DND-41 (cell line): Measurements from ENCODE around the gene KCNIP4.

ENCODE experiments used
- ATAC-seq: fragments of 200-7000 bp; cut with Tn5 transposase; 3 replicates; pipeline ENCODE4 v1.9.1; 2021; ENCODE audit warnings: low read depth; ENCODE audit not compliant: insufficient read depth
- DNase-seq: peaks from one replicate; pipeline ENCODE4 v3.0.0-alpha.2; 2020
- H2AFZ ChIP-seq: 2 replicates; pipeline ENCODE4 v1.6.0; 2012; ENCODE audit warnings: low read depth, low read length
- H3K27ac ChIP-seq: 2 replicates; pipeline ENCODE4 v1.5.1; 2012; ENCODE audit warnings: low read length, inconsistent platforms
- H3K27me3 ChIP-seq: fragments of 200-600 bp; sonication (generic); 2 replicates; pipeline ENCODE4 v1.6.0; 2012; ENCODE audit warnings: low read length, mild to moderate bottlenecking, inconsistent platforms; ENCODE audit not compliant: insufficient read depth, poor library complexity
- H3K36me3 ChIP-seq: 2 replicates; pipeline ENCODE4 v1.5.1; 2012; ENCODE audit warnings: low read length, inconsistent platforms; ENCODE audit not compliant: insufficient read depth
- H3K4me1 ChIP-seq: 2 replicates; pipeline ENCODE4 v1.5.1; 2012; ENCODE audit warnings: mild to moderate bottlenecking, low read length; ENCODE audit not compliant: insufficient read depth
- H3K4me2 ChIP-seq: 2 replicates; pipeline ENCODE4 v1.6.0; 2012; ENCODE audit warnings: mild to moderate bottlenecking, moderate library complexity, low read length, inconsistent platforms; ENCODE audit not compliant: insufficient read depth
- H3K4me3 ChIP-seq, 2 experiments: fragments of 200-600 bp in 1 of 2; shearing (Covaris generic) in 1 of 2; 2 replicates each; pipeline ENCODE4 v1.5.1; 2012 to 2016; ENCODE audit warnings: inconsistent platforms in 2 of 2, low read length in 2 of 2, mild to moderate bottlenecking in 2 of 2, low read depth in 1 of 2, moderate library complexity in 1 of 2
- H3K79me2 ChIP-seq: 2 replicates; pipeline ENCODE4 v1.6.0; 2012; ENCODE audit warnings: low read length, inconsistent platforms; ENCODE audit not compliant: insufficient read depth
- H3K9ac ChIP-seq: 2 replicates; pipeline ENCODE4 v1.6.0; 2012; ENCODE audit warnings: low read depth, mild to moderate bottlenecking, inconsistent platforms, low read length, moderate library complexity
- H3K9me3 ChIP-seq: 2 replicates; pipeline ENCODE4 v1.5.1; 2012; ENCODE audit warnings: low read length, moderate library complexity, mild to moderate bottlenecking, inconsistent platforms; ENCODE audit not compliant: insufficient read depth, severe bottlenecking
- H4K20me1 ChIP-seq: 2 replicates; pipeline ENCODE4 v1.6.0; 2012; ENCODE audit warnings: low read length; ENCODE audit not compliant: insufficient read depth
- CTCF ChIP-seq: IDR thresholded peaks from 2 replicates; pipeline ENCODE4 v1.5.1; 2012; ENCODE audit warnings: borderline replicate concordance, low read length, moderate library complexity, mild to moderate bottlenecking; ENCODE audit not compliant: poor library complexity, severe bottlenecking; ENCODE audit errors: extremely low read depth
- EZH2 ChIP-seq: IDR thresholded peaks from 3 replicates; pipeline ENCODE4 v1.6.1; 2012; ENCODE audit warnings: borderline replicate concordance, low read depth, mild to moderate bottlenecking, moderate library complexity, low read length, inconsistent platforms; ENCODE audit not compliant: severe bottlenecking

Gene KCNIP4

DNA sequence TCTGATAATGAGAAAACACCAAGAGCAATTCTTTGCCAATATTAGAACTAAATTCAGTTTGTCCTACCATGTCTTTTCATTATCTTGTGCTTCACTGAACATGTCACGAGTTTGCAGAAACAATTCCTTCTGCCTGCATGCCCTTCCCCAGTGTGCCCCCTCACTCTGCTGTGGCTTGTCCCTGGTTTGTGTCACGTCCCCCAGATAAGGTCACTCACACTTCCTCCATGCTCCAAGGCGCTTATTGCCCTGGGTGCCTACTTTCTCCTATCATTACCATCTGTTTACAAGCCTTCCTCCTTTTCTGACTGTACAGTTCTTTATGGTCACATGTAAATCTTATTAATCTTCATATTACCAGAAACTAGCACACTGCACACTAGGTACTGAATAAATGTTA is 394.1 kb downstream of the KCNIP4 start:
- Histone ChIP-seq H3K9me3 (no peaks in the 10 kb centered on the region), H3K27me3 (no peaks in the 10 kb centered on the region), H2AFZ (no peak overlapping the region), H3K4me1 (no peaks in the 10 kb centered on the region), H3K4me2 (no peak overlapping the region), H3K79me2 (no peaks in the 10 kb centered on the region), H3K9ac (no peak overlapping the region), H4K20me1 (no peaks in the 10 kb centered on the region), H3K27ac (no peak overlapping the region), H3K36me3 (no peaks in the 10 kb centered on the region), H3K4me3 (no peak overlapping the region)
- TF ChIP-seq CTCF: no peak
- TF ChIP-seq EZH2: no peak
- DNase-seq: no peak
- no peak for ATAC-seq

GRCh38 chr4:21554066-21554465 is 394.5 kb downstream of the KCNIP4 start:
- H3K27me3 ChIP-seq: no peaks in the 10 kb centered on the region
- H3K9ac ChIP-seq: no peak overlapping the region
- H3K79me2 ChIP-seq: no peaks in the 10 kb centered on the region
- H3K4me1 ChIP-seq: no peaks in the 10 kb centered on the region
- ATAC-seq (no peak), DNase-seq (no peak)
- H3K36me3 ChIP-seq: no peaks in the 10 kb centered on the region
- no peak overlapping the region for H3K4me3 ChIP-seq
- no peak overlapping the region for H3K4me2 ChIP-seq
- no peak overlapping the region for H3K27ac ChIP-seq
- no peaks in the 10 kb centered on the region for H4K20me1 ChIP-seq
- TF ChIP-seq CTCF (no peak), EZH2 (no peak)
- H3K9me3 ChIP-seq: no peaks in the 10 kb centered on the region
- no peak overlapping the region for H2AFZ ChIP-seq

DNA sequence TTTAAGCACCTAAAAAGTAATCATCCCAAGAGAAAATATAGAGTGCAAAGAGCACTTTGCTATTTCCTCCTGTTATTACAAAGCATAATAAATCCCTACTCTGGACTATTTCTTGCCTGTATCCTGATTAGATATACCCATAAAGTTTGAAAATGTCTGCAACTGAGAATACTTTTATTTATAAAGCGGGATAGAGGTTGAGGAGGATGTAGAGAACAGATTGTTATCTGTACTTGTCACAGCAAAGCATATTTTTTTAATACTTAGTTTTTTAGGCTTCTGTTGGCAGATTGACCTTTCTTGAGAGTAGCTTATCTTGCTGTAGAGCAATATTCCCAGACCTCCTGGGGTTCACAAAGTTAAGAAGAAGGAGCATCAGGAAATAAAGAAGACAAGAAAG is 396.1 kb downstream of the KCNIP4 start:
- H4K20me1 ChIP-seq: no peaks in the 10 kb centered on the region
- ATAC-seq: no peak
- TF ChIP-seq CTCF (no peak), EZH2 (no peak)
- DNase-seq: no peak
- H3K9ac ChIP-seq: no peak overlapping the region
- no peak overlapping the region for H3K4me2 ChIP-seq
- H3K4me1 ChIP-seq: no peaks in the 10 kb centered on the region
- H3K79me2 ChIP-seq: no peaks in the 10 kb centered on the region
- H2AFZ ChIP-seq: no peak overlapping the region
- H3K27me3 ChIP-seq: no peaks in the 10 kb centered on the region
- H3K4me3 ChIP-seq: no peak overlapping the region
- no peaks in the 10 kb centered on the region for H3K9me3 ChIP-seq
- no peak overlapping the region for H3K27ac ChIP-seq
- H3K36me3 ChIP-seq: no peaks in the 10 kb centered on the region

DNA sequence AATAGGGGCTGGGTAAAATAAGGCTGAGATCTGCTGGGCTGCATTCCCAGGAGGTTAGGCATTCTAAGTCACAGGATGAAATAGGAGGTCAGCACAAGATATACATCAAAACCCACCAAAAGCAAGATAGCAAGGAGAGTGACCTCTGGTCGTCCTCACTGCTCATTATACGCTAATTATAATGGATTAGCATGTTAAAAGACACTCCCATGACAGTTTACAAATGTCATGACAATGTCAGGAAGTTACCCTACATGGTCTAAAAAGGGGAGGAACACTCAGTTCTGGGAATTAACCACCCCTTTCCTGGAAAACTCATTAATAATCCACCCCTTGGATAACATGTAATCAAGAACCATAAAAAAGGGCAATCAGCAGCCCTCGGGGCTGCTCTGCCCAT is 403.6 kb downstream of the KCNIP4 start:
- Histone ChIP-seq H3K4me3 (no peak overlapping the region), H3K36me3 (no peaks in the 10 kb centered on the region), H3K9me3 (no peaks in the 10 kb centered on the region), H3K4me1 (no peaks in the 10 kb centered on the region), H4K20me1 (no peaks in the 10 kb centered on the region), H3K4me2 (no peak overlapping the region), H3K9ac (no peak overlapping the region), H3K79me2 (no peaks in the 10 kb centered on the region), H3K27me3 (no peaks in the 10 kb centered on the region), H2AFZ (no peak overlapping the region), H3K27ac (no peak overlapping the region)
- DNase-seq (no peak), ATAC-seq (no peak)
- TF ChIP-seq CTCF (no peak), EZH2 (no peak)
